ENCODE data around the gene DPM1.

DNA sequence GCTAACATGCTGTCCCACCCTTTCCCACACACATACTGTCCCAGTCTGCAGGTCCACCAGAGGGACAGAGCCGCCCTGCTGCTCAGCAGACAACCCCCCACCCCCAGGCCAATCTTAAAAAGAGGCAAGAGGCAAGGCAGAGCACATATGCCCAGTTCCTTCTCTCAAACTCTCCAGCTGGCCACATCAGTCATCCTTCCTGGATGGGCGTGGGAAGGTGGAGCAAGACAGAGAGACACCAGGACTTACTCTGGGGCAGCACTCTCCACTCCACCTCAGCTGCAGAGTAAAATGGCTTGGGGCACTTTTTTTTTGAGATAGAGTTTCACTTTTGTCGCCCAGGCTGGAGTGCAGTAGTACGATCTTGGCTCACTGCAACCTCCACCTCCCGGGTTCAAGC lies 11.1 kb upstream of the DPM1 start:
- TF ChIP-seq CTCF (IDR thresholded peaks at IDR 0.05 in 2 of 3, conservative IDR thresholded peaks at IDR 0.05 in 1 of 3; ENCODE audit: borderline replicate concordance in 1 of 3, insufficient read depth in 1 of 3, low read depth in 2 of 3, low read length in 2 of 3): no peak
- no peak for TF ChIP-seq POLR2A (IDR thresholded peaks at IDR 0.05; ENCODE audit: borderline replicate concordance, extremely low read depth, insufficient read depth, insufficient read length)
- TF ChIP-seq SP1 (IDR thresholded peaks at IDR 0.05; ENCODE audit: low read depth): no peak

Data from HCT116 (cell line).